ENCODE results near the gene ADK. TPM values are rescaled to one million over a fixed set of nuclear protein-coding genes. Genes with fewer than 3 reads are reported as not detected.

The ADK gene
- polyA plus RNA-seq, 1 donor (not counting 4 experiments of a cell fraction or from before 2014, with no cell fraction given) = 139 TPM

GRCh38 chr10:74643596-74643975, 492.6 kb downstream of the ADK start:
- H3K4me3 ChIP-seq (ENCODE audit: control insufficient read depth in 2 of 3, extremely low read depth in 1 of 3, insufficient read depth in 2 of 3, low read depth in 1 of 3, low read length in 3 of 3) = no peak overlapping the region
- H3K79me2 ChIP-seq (ENCODE audit: control insufficient read depth, insufficient read depth, low read length) = no peaks in the 10 kb centered on the region
- no peaks in the 10 kb centered on the region for H4K20me1 ChIP-seq (ENCODE audit: control insufficient read depth, extremely low read depth, insufficient read depth, low read length)
- FAIRE-seq = no peak
- TF ChIP-seq EZH2 (IDR thresholded peaks at IDR 0.05; ENCODE audit: low read length) (no peak), CTCF (optimal IDR thresholded peaks at IDR 0.05 in 1 of 3, IDR thresholded peaks at IDR 0.05 in 1 of 3, conservative IDR thresholded peaks at IDR 0.05 in 1 of 3; ENCODE audit: extremely low read depth in 1 of 3, insufficient read depth in 2 of 3, low read length in 3 of 3) (no peak)
- H3K4me2 ChIP-seq (ENCODE audit: control insufficient read depth, extremely low read depth, insufficient read depth, low read depth, low read length) = no peak overlapping the region
- no peak overlapping the region for H3K9ac ChIP-seq (ENCODE audit: control insufficient read depth, extremely low read depth, insufficient read depth, low read length)
- no peak overlapping the region for H3K27ac ChIP-seq (ENCODE audit: control insufficient read depth, insufficient read depth, low read length)
- no peaks in the 10 kb centered on the region for H3K27me3 ChIP-seq (ENCODE audit: control insufficient read depth, extremely low read depth, insufficient read depth, low read length)
- DNase-seq (ENCODE audit: low read depth, low spot score) = no peak
- dilution Hi-C loops (cut with MboI; ENCODE audit: extremely low pct_ligation_motif_present, low sequenced_read_pairs) = no loop called here
- H3K9me1 ChIP-seq (ENCODE audit: control insufficient read depth, extremely low read depth, insufficient read depth, low read length) = no peaks in the 10 kb centered on the region
- no peaks in the 10 kb centered on the region for H3K36me3 ChIP-seq (ENCODE audit: control insufficient read depth in 2 of 2, extremely low read depth in 1 of 2, insufficient read depth in 2 of 2, low read length in 2 of 2)
- H3K4me1 ChIP-seq (ENCODE audit: control insufficient read depth, extremely low read depth, insufficient read depth, low read length) = no peaks in the 10 kb centered on the region
- H2AFZ ChIP-seq (ENCODE audit: control insufficient read depth, low read length) = no peak overlapping the region
- no peaks in the 10 kb centered on the region for H3K9me3 ChIP-seq (ENCODE audit: control insufficient read depth, low read depth, low read length)

GRCh38 chr10:74644738-74645137, 493.7 kb downstream of the ADK start:
- H3K9me3 ChIP-seq (ENCODE audit: control insufficient read depth, low read depth, low read length) = no peaks in the 10 kb centered on the region
- FAIRE-seq (no peak), DNase-seq (ENCODE audit: low read depth, low spot score) (no peak)
- H3K36me3 ChIP-seq (ENCODE audit: control insufficient read depth in 2 of 2, extremely low read depth in 1 of 2, insufficient read depth in 2 of 2, low read length in 2 of 2) = no peaks in the 10 kb centered on the region
- H4K20me1 ChIP-seq (ENCODE audit: control insufficient read depth, extremely low read depth, insufficient read depth, low read length) = no peaks in the 10 kb centered on the region
- dilution Hi-C loops (cut with MboI; ENCODE audit: extremely low pct_ligation_motif_present, low sequenced_read_pairs) = no loop called here
- no peaks in the 10 kb centered on the region for H3K27me3 ChIP-seq (ENCODE audit: control insufficient read depth, extremely low read depth, insufficient read depth, low read length)
- no peaks in the 10 kb centered on the region for H3K79me2 ChIP-seq (ENCODE audit: control insufficient read depth, insufficient read depth, low read length)
- TF ChIP-seq CTCF (optimal IDR thresholded peaks at IDR 0.05 in 1 of 3, IDR thresholded peaks at IDR 0.05 in 1 of 3, conservative IDR thresholded peaks at IDR 0.05 in 1 of 3; ENCODE audit: extremely low read depth in 1 of 3, insufficient read depth in 2 of 3, low read length in 3 of 3) (no peak), EZH2 (IDR thresholded peaks at IDR 0.05; ENCODE audit: low read length) (no peak)
- H2AFZ ChIP-seq (ENCODE audit: control insufficient read depth, low read length) = no peak overlapping the region
- no peaks in the 10 kb centered on the region for H3K9me1 ChIP-seq (ENCODE audit: control insufficient read depth, extremely low read depth, insufficient read depth, low read length)
- no peak overlapping the region for H3K9ac ChIP-seq (ENCODE audit: control insufficient read depth, extremely low read depth, insufficient read depth, low read length)
- H3K27ac ChIP-seq (ENCODE audit: control insufficient read depth, insufficient read depth, low read length) = no peak overlapping the region
- H3K4me3 ChIP-seq (ENCODE audit: control insufficient read depth in 2 of 3, extremely low read depth in 1 of 3, insufficient read depth in 2 of 3, low read depth in 1 of 3, low read length in 3 of 3) = no peak overlapping the region
- no peak overlapping the region for H3K4me2 ChIP-seq (ENCODE audit: control insufficient read depth, extremely low read depth, insufficient read depth, low read depth, low read length)
- no peaks in the 10 kb centered on the region for H3K4me1 ChIP-seq (ENCODE audit: control insufficient read depth, extremely low read depth, insufficient read depth, low read length)
